HEK293T (cell line): ENCODE results near the gene IPO13.

ENCODE experiments used
- CTCF ChIA-PET: fragments of 350-600 bp; formaldehyde crosslinking; extraction: SDS; loops from one replicate; lab custom pipeline; 2021; ENCODE audit warnings: antibody characterized with exemption, inconsistent platforms; lab: Yijun Ruan, JAX
- POLR2A ChIA-PET: fragments of 350-600 bp; formaldehyde crosslinking; extraction: SDS; loops from one replicate; lab custom pipeline; 2020; ENCODE audit warnings: antibody characterized with exemption, inconsistent platforms; lab: Yijun Ruan, JAX
- DNase-seq: peaks from one replicate; pipeline ENCODE4 v3.0.0; 2012; ENCODE audit warnings: mixed read lengths; ENCODE audit errors: extremely low spot score
- ARNT ChIP-seq: fragments of 450-650 bp; IDR thresholded peaks from 2 replicates; pipeline ENCODE4 v1.6.1; 2017; ENCODE audit warnings: mild to moderate bottlenecking
- BHLHE40 ChIP-seq: fragments of 450-650 bp; IDR thresholded peaks from 2 replicates; pipeline ENCODE4 v1.6.1; 2016; ENCODE audit warnings: mild to moderate bottlenecking, moderate library complexity, borderline replicate concordance
- CTBP1 ChIP-seq: fragments of 450-650 bp; IDR thresholded peaks from 2 replicates; pipeline ENCODE4 v1.6.1; 2016; ENCODE audit warnings: borderline replicate concordance
- ELF4 ChIP-seq: fragments of 450-650 bp; IDR thresholded peaks from 2 replicates; pipeline ENCODE4 v1.6.1; 2017; ENCODE audit warnings: antibody characterized with exemption
- FOXA1 ChIP-seq: fragments of 450-650 bp; IDR thresholded peaks from 2 replicates; pipeline ENCODE4 v1.6.1; 2016; ENCODE audit warnings: mild to moderate bottlenecking
- FOXK2 ChIP-seq: fragments of 450-650 bp; IDR thresholded peaks from 2 replicates; pipeline ENCODE4 v1.6.1; 2016; ENCODE audit warnings: mild to moderate bottlenecking
- FOXM1 ChIP-seq: fragments of 450-650 bp; IDR thresholded peaks from 2 replicates; pipeline ENCODE4 v1.6.1; 2017; ENCODE audit warnings: mild to moderate bottlenecking, borderline replicate concordance
- HDGF ChIP-seq: fragments of 450-650 bp; IDR thresholded peaks from 2 replicates; pipeline ENCODE4 v1.6.1; 2017; ENCODE audit warnings: antibody characterized with exemption, borderline replicate concordance
- L3MBTL2 ChIP-seq: fragments of 450-650 bp; conservative IDR thresholded peaks from 2 replicates; pipeline ENCODE4 v1.6.1; 2016; ENCODE audit warnings: mild to moderate bottlenecking
- LEF1 ChIP-seq: fragments of 450-650 bp; IDR thresholded peaks from 2 replicates; pipeline ENCODE4 v1.6.1; 2017; ENCODE audit warnings: mild to moderate bottlenecking, borderline replicate concordance
- NFRKB ChIP-seq: fragments of 450-650 bp; IDR thresholded peaks from 2 replicates; pipeline ENCODE4 v1.6.1; 2016; ENCODE audit warnings: mild to moderate bottlenecking, moderate library complexity
- SP1 ChIP-seq: fragments of 450-650 bp; IDR thresholded peaks from 2 replicates; pipeline ENCODE4 v1.6.1; 2017
- SUZ12 ChIP-seq: fragments of 450-650 bp; IDR thresholded peaks from 2 replicates; pipeline ENCODE4 v1.6.1; 2016; ENCODE audit warnings: mild to moderate bottlenecking
- TARDBP ChIP-seq: fragments of 450-650 bp; IDR thresholded peaks from 2 replicates; pipeline ENCODE4 v1.6.1; 2016
- ZNF384 ChIP-seq: fragments of 450-650 bp; IDR thresholded peaks from 2 replicates; pipeline ENCODE4 v1.6.1; 2016
- TF ChIP-seq, protein P1 (sequence below): fragments of 450-650 bp; IDR thresholded peaks from 2 replicates; pipeline ENCODE4 v1.6.1; 2016

The IPO13 gene

DNA sequence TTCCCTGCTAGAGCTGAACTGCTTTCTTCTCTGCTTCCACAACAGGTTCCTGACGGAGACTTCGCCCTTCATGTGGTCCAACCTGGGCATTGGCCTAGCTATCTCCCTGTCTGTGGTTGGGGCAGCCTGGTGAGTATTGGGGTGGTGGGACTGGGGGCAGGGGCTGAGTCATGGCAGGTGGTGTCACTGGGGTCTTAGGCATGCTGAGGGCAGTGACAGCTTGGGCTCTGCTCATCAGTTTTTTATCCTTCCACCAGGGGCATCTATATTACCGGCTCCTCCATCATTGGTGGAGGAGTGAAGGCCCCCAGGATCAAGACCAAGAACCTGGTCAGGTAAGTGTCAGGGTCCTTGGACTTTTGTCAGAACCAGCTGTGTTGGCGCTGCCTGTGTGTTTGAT is 29.3 kb downstream of the IPO13 start:
- CTCF ChIA-PET: no interaction called here

DNA sequence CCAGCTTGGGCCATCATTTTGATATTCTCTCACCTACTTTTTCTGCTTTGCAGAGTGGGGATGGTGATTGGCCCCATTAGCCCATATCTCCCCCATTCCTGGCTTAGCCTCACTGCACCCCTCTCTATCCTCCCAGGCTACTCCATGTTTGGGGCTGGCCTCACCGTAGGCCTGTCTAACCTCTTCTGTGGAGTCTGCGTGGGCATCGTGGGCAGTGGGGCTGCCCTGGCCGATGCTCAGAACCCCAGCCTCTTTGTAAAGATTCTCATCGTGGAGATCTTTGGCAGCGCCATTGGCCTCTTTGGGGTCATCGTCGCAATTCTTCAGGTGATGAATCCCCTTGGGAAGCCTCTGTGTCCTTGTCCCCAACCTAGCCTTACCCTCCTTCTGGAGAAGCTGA is 30.1 kb downstream of the IPO13 start:
- ChIA-PET POLR2A (interaction anchor here (1.4 to 3.5 kb wide), 4 partner anchors 13 to 327 kb away, joined by 3 to 25 read pairs (median 6); partner anchors contain the start of genes IPO13 and KDM4A), CTCF (interaction anchor here (1.1 kb wide), 1 partner anchor 16 kb away, joined by 3 read pairs; no protein-coding TSS in a partner anchor)
- no peak for TF ChIP-seq ZNF384
- no peak for TF ChIP-seq NFRKB
- TF ChIP-seq HDGF: no peak
- TF ChIP-seq CTBP1: no peak
- TF ChIP-seq FOXM1: no peak
- TF ChIP-seq ARNT: no peak
- no peak for TF ChIP-seq BHLHE40
- TF ChIP-seq FOXK2: no peak
- TF ChIP-seq L3MBTL2: no peak
- TF ChIP-seq, protein P1, sequence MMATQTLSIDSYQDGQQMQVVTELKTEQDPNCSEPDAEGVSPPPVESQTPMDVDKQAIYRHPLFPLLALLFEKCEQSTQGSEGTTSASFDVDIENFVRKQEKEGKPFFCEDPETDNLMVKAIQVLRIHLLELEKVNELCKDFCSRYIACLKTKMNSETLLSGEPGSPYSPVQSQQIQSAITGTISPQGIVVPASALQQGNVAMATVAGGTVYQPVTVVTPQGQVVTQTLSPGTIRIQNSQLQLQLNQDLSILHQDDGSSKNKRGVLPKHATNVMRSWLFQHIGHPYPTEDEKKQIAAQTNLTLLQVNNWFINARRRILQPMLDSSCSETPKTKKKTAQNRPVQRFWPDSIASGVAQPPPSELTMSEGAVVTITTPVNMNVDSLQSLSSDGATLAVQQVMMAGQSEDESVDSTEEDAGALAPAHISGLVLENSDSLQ: no peak
- TF ChIP-seq ELF4: no peak
- TF ChIP-seq LEF1: no peak
- no peak for TF ChIP-seq TARDBP
- no peak for TF ChIP-seq FOXA1
- TF ChIP-seq SP1: no peak
- TF ChIP-seq SUZ12: no peak
- no peak for DNase-seq

More for the DNA sequence above, 29.3 kb downstream of the IPO13 start:
- TF ChIP-seq SP1 (no peak), LEF1 (no peak), SUZ12 (no peak), ELF4 (no peak), FOXA1 (no peak), FOXM1 (no peak), TARDBP (no peak), ARNT (no peak), ZNF384 (no peak), CTBP1 (no peak), L3MBTL2 (no peak)
- TF ChIP-seq, protein P1: no peak
- DNase-seq: no peak
- POLR2A ChIA-PET: interaction anchor here (0.8 to 3.5 kb wide), 12 partner anchors 8 to 326 kb away, joined by 3 to 25 read pairs (median 5); partner anchors contain the start of genes CCDC24, IPO13 and KDM4A

DNA sequence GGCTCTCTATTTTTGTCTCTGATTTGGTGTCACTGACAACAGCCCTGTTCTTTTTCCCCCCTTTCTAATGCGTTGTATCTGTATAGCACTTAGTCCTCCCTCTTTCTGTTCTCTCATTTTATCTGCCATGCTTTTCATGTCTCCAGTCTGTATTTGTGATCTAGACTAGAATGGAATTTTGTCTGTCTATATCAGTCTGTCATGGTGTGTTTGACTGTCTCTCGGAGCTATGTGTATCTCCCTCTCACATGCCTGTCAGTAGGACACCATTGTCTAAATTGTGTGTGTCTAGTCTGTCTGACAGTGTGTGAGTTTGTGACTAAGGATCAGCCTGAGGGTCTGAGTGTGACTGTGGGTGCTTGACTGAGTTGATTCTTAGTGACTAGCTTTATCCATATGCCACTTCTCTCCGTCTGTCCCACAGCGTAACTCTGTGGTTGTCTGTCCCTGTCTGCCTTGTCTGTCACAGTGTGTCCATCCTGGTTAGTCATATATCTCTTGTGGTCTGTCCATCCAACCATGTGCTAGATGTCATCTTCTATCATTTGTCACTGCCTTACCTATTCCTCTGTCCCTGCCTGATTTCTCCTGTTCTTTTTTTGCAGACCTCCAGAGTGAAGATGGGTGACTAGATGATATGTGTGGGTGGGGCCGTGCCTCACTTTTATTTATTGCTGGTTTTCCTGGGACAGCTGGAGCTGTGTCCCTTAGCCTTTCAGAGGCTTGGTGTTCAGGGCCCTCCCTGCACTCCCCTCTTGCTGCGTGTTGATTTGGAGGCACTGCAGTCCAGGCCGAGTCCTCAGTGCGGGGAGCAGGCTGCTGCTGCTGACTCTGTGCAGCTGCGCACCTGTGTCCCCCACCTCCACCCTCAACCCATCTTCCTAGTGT is 30.9 kb downstream of the IPO13 start:
- no peak for DNase-seq
- no peak for TF ChIP-seq ELF4
- no peak for TF ChIP-seq NFRKB
- TF ChIP-seq ZNF384: no peak
- no peak for TF ChIP-seq FOXK2
- no peak for TF ChIP-seq SP1
- TF ChIP-seq L3MBTL2: no peak
- no peak for TF ChIP-seq HDGF
- no peak for TF ChIP-seq LEF1
- no peak for TF ChIP-seq CTBP1
- no peak for TF ChIP-seq ARNT
- TF ChIP-seq TARDBP: no peak
- TF ChIP-seq SUZ12: no peak
- no peak for TF ChIP-seq BHLHE40
- ChIA-PET CTCF (interaction anchor here (0.6 to 1.1 kb wide), 4 partner anchors 15 to 751 kb away, joined by 3 to 4 read pairs (median 3); no protein-coding TSS in a partner anchor), POLR2A (interaction anchor here (0.9 to 2.2 kb wide), 5 partner anchors 12 to 71 kb away, joined by 3 to 7 read pairs (median 5); partner anchors contain the start of gene IPO13)

DNA sequence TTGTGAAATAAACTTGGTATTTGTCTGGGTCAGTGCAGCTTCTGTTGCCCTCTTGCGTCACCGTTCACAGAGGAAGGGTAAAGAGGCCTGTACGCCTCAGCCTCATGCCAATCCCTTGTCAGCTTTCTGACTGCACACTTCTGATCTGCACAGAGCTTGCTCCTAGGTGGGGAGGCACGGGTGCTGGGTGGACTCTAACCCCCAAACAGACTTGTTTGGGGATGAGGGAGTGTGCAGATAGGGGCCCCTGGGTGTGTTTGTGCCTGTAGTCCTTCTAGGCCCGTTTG is 31.5 kb downstream of the IPO13 start:
- POLR2A ChIA-PET: interaction anchor here (0.9 to 2.2 kb wide), 5 partner anchors 11 to 71 kb away, joined by 3 to 7 read pairs (median 5); partner anchors contain the start of gene IPO13
- TF ChIP-seq SUZ12 (no peak), FOXM1 (no peak), BHLHE40 (no peak), L3MBTL2 (no peak), FOXK2 (no peak), FOXA1 (no peak), NFRKB (no peak), ARNT (no peak), LEF1 (no peak), TARDBP (no peak), CTBP1 (no peak), ELF4 (no peak), HDGF (no peak), SP1 (no peak), ZNF384 (no peak)
- TF ChIP-seq, protein P1: no peak
- CTCF ChIA-PET: interaction anchor here (0.6 to 1.1 kb wide), 3 partner anchors 15 to 43 kb away, joined by 3 read pairs; no protein-coding TSS in a partner anchor
- no peak for DNase-seq

DNA sequence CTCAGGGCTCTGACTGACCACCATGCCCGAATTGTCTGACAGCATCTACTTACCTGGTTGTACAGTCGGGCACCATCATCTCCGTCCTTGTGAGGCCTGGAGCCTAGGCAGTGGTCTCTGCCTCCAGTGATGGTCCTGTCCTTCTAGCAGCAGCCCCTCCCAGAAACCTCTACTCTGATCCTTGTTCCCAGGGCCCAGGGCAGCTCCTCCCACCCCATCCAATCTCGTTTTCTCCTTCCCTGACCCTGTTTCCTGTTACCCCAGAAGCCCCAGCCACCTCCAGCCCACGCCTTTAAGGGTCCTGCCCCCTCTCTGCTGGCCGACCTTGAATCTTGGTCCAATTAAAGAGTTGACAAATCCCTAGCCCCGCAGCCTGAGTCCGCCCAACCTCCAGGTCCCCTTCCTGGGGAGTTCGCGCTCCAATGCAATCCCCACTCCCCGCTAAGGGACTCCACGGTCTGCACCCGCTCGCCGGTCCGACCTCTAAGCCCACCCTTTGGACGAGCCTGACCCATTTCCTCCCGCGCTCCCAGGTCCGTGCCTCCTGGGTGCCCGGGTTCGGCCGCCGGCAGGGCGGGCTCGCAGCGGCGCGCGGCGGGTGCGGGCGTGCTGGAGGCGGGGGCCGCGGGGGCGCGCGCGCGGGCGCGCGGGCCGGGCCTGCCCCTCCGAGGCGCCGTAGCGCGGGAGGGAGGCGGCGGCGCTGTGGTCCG is 32.0 kb downstream of the IPO13 start, which contains the start of gene B4GALT2:
B4GALT2 (plus strand) TSS at position 660 of the 710 bp plus-strand sequence. CDS start 1,951 bp downstream, outside the sequence.
- ChIA-PET CTCF (no interaction called here), POLR2A (interaction anchor here (0.9 to 2.2 kb wide), 5 partner anchors 11 to 70 kb away, joined by 3 to 7 read pairs (median 5); partner anchors contain the start of gene IPO13)
- TF ChIP-seq BHLHE40: no peak
- TF ChIP-seq LEF1: no peak
- no peak for TF ChIP-seq HDGF
- no peak for TF ChIP-seq ELF4
- no peak for TF ChIP-seq L3MBTL2
- TF ChIP-seq SP1: no peak
- TF ChIP-seq ZNF384: no peak
- no peak for TF ChIP-seq FOXA1
- no peak for TF ChIP-seq SUZ12
- TF ChIP-seq CTBP1: no peak
- TF ChIP-seq NFRKB: no peak
- no peak for TF ChIP-seq FOXM1
- no peak for TF ChIP-seq TARDBP
- TF ChIP-seq, protein P1: no peak
- no peak for TF ChIP-seq FOXK2
- TF ChIP-seq ARNT: no peak
- DNase-seq: peak; percentile 68
